SH-SY5Y (cell line): ENCODE measurements around the gene RPL4.

Experiments
- GATA2 ChIP-seq: IDR thresholded peaks from 2 replicates; pipeline ENCODE4 v1.6.1; 2011; ENCODE audit warnings: mild to moderate bottlenecking, low read depth, low read length
- GATA3 ChIP-seq: IDR thresholded peaks from 2 replicates; pipeline ENCODE4 v1.6.1; 2011; ENCODE audit warnings: low read depth, mild to moderate bottlenecking, low read length, moderate library complexity

GRCh38 chr15:66497502-66498455 is 6.9 kb downstream of the RPL4 start, which contains the start of gene SNAPC5:
- no peak for TF ChIP-seq GATA2
- TF ChIP-seq GATA3, result no peak
